HCT116 (cell line): ENCODE results near the gene SENP6. TPM values are rescaled to one million over a fixed set of nuclear protein-coding genes. Genes with fewer than 3 reads are reported as not detected.

Source experiments
- ATAC-seq: fragments of 200-7000 bp; cut with Tn5 transposase; 2 replicates; pipeline ENCODE4 v1.9.1; 2020; ENCODE audit warnings: mild to moderate bottlenecking, moderate library complexity
- BruUV-seq: library from RNA; stranded (reverse); fragments of 400-500 nt; replicated peaks from 2 replicates; lab custom pipeline; 2021; lab: Mats Ljungman, UMichigan
- CTCF ChIA-PET: fragments of 300-600 bp; sonication (Branson Sonifier 250); formaldehyde crosslinking; loops from one replicate; lab custom pipeline; 2021; ENCODE audit warnings: antibody characterized with exemption; lab: Charles Lee
- POLR2A ChIA-PET: fragments of 300-600, 350-600 bp; sonication (Branson Sonifier 250); formaldehyde crosslinking; loops from one replicate; lab custom pipeline; 2021; ENCODE audit warnings: antibody characterized with exemption; lab: Charles Lee
- RAD21 ChIA-PET, 2 experiments: fragments of 300-600 bp; sonication (Branson Sonifier 250); formaldehyde crosslinking; loops; one replicate each; lab custom pipeline; 2023; ENCODE audit warnings: low total read pairs in 2 of 2; ENCODE audit not compliant: uncharacterized antibody in 2 of 2, unreplicated experiment in 2 of 2, low non-redundant PET in 1 of 2; lab: Charles Lee
- DNase-seq: peaks from one replicate; pipeline ENCODE4 v3.0.0-alpha.2; 2010; ENCODE audit warnings: low read depth, low spot score
- H2AFZ ChIP-seq: fragments of 200-600 bp; shearing (Covaris generic), sonication (generic); 2 replicates; pipeline ENCODE4 v1.6.1; 2017; ENCODE audit warnings: low read depth, mixed run types, mixed read lengths, antibody characterized with exemption, low read length; ENCODE audit not compliant: poor library complexity, severe bottlenecking
- H3K27ac ChIP-seq: 2 replicates; pipeline ENCODE4 v1.5.1; 2012; ENCODE audit warnings: low read depth, low read length
- H3K27me3 ChIP-seq: fragments of 200-600 bp; sonication (generic); 2 replicates; pipeline ENCODE4 v1.6.1; 2016; ENCODE audit warnings: mixed run types, low read length, mixed read lengths; ENCODE audit not compliant: insufficient read depth
- H3K36me3 ChIP-seq, 2 experiments: fragments of 200-500 bp in 1 of 2; fragments of 200-600 bp in 1 of 2; sonication (Bioruptor generic) in 1 of 2; sonication (generic) in 1 of 2; 2 replicates each; pipeline versions ENCODE4 v1.5.1 to v1.6.1; 2014 to 2016; ENCODE audit warnings: low read length in 2 of 2, inconsistent platforms in 1 of 2, mixed read lengths in 1 of 2, mixed run types in 1 of 2; ENCODE audit not compliant: insufficient read depth in 2 of 2, control insufficient read depth in 1 of 2
- H3K4me1 ChIP-seq, 2 experiments: fragments of 200-600 bp in 1 of 2; sonication (generic) in 1 of 2; 2 replicates each; pipeline versions ENCODE4 v1.5.1 to v1.6.1; 2012 to 2017; ENCODE audit warnings: low read length in 2 of 2, inconsistent platforms in 1 of 2, mild to moderate bottlenecking in 1 of 2, mixed read lengths in 1 of 2, mixed run types in 1 of 2, moderate library complexity in 1 of 2; ENCODE audit not compliant: insufficient read depth in 2 of 2, control insufficient read depth in 1 of 2
- H3K4me2 ChIP-seq: fragments of 200-600 bp; sonication (generic); 2 replicates; pipeline ENCODE4 v1.6.1; 2017; ENCODE audit warnings: mixed run types, low read length, mixed read lengths
- H3K4me3 ChIP-seq, 2 experiments: fragments of 200-600 bp in 1 of 2; sonication (generic) in 1 of 2; replicated peaks in 1 of 2; 2 replicates each; pipeline ENCODE4 v1.5.1; 2011 to 2016; ENCODE audit warnings: low read length in 2 of 2, control low read depth in 1 of 2, low read depth in 1 of 2, mild to moderate bottlenecking in 1 of 2, mixed read lengths in 1 of 2, mixed run types in 1 of 2
- H3K79me2 ChIP-seq: fragments of 200-600 bp; sonication (generic); 2 replicates; pipeline ENCODE4 v1.6.1; 2017; ENCODE audit warnings: mild to moderate bottlenecking, mixed run types, low read length, moderate library complexity, mixed read lengths; ENCODE audit not compliant: insufficient read depth
- H3K9ac ChIP-seq: fragments of 200-600 bp; sonication (generic); 2 replicates; pipeline ENCODE4 v1.6.1; 2016; ENCODE audit warnings: low read length, mixed read lengths
- H3K9me2 ChIP-seq: fragments of 200-600 bp; sonication (generic), shearing (Covaris generic); 2 replicates; pipeline ENCODE4 v1.6.1; 2017; ENCODE audit warnings: mixed run types, mild to moderate bottlenecking, moderate library complexity; ENCODE audit not compliant: insufficient read depth
- H3K9me3 ChIP-seq, 2 experiments: fragments of 200-500 bp in 1 of 2; fragments of 200-600 bp in 1 of 2; sonication (Bioruptor generic) in 1 of 2; sonication (generic) in 1 of 2; 2 replicates each; pipeline ENCODE4 v1.6.1; 2014 to 2017; ENCODE audit warnings: low read length in 2 of 2, mixed read lengths in 2 of 2, inconsistent platforms in 1 of 2, low read depth in 1 of 2, mild to moderate bottlenecking in 1 of 2, mixed run types in 1 of 2, moderate library complexity in 1 of 2; ENCODE audit not compliant: control insufficient read depth in 1 of 2, insufficient read depth in 1 of 2
- H4K20me1 ChIP-seq: fragments of 200-600 bp; sonication (generic), shearing (Covaris generic); 2 replicates; pipeline ENCODE4 v1.6.1; 2017; ENCODE audit warnings: mixed run types, mild to moderate bottlenecking, moderate library complexity; ENCODE audit not compliant: insufficient read depth
- ATF3 ChIP-seq: IDR thresholded peaks from 2 replicates; pipeline ENCODE4 v1.6.1; 2012
- CBX3 ChIP-seq: IDR thresholded peaks from 2 replicates; pipeline ENCODE4 v1.6.1; 2012; ENCODE audit warnings: low read depth
- CTCF ChIP-seq, 3 experiments: fragments of 200-600 bp in 1 of 3; sonication (generic) in 1 of 3; IDR thresholded peaks in 2 of 3; conservative IDR thresholded peaks in 1 of 3; 2 replicates each; pipeline ENCODE4 v1.5.1; 2012 to 2017; ENCODE audit warnings: low read depth in 2 of 3, low read length in 2 of 3, antibody characterized with exemption in 1 of 3, borderline replicate concordance in 1 of 3, control low read depth in 1 of 3, mild to moderate bottlenecking in 1 of 3, mixed read lengths in 1 of 3, mixed run types in 1 of 3, moderate library complexity in 1 of 3; ENCODE audit not compliant: insufficient read depth in 1 of 3
- ELF1 ChIP-seq: IDR thresholded peaks from 2 replicates; pipeline ENCODE4 v1.6.1; 2012; ENCODE audit warnings: low read depth, borderline replicate concordance
- EZH2phosphoT487 ChIP-seq: fragments of 200-600 bp; IDR thresholded peaks from 2 replicates; pipeline ENCODE4 v1.6.1; 2018; ENCODE audit warnings: antibody characterized with exemption, borderline replicate concordance
- FOSL1 ChIP-seq: IDR thresholded peaks from 2 replicates; pipeline ENCODE4 v1.6.1; 2012; ENCODE audit warnings: low read depth
- JUND ChIP-seq: IDR thresholded peaks from 2 replicates; pipeline ENCODE4 v1.6.1; 2012
- MAX ChIP-seq: IDR thresholded peaks from 2 replicates; pipeline ENCODE4 v1.6.1; 2012
- POLR2A ChIP-seq: IDR thresholded peaks from 2 replicates; pipeline ENCODE4 v1.7.0; 2011; ENCODE audit warnings: borderline replicate concordance; ENCODE audit not compliant: insufficient read depth, insufficient read length; ENCODE audit errors: extremely low read depth
- POLR2AphosphoS5 ChIP-seq: IDR thresholded peaks from 2 replicates; pipeline ENCODE4 v1.6.1; 2011; ENCODE audit warnings: mild to moderate bottlenecking, low read depth, low read length, moderate library complexity
- REST ChIP-seq: IDR thresholded peaks from 2 replicates; pipeline ENCODE4 v1.6.1; 2012; ENCODE audit warnings: low read depth
- SIN3A ChIP-seq: IDR thresholded peaks from 2 replicates; pipeline ENCODE4 v1.6.1; 2012; ENCODE audit warnings: low read depth
- SRF ChIP-seq: IDR thresholded peaks from 2 replicates; pipeline ENCODE4 v1.6.1; 2012; ENCODE audit warnings: low read depth
- TCF7L2 ChIP-seq: IDR thresholded peaks from 2 replicates; pipeline ENCODE4 v1.7.0; 2011; ENCODE audit warnings: borderline replicate concordance, inconsistent platforms; ENCODE audit not compliant: insufficient read depth, insufficient read length; ENCODE audit errors: extremely low read depth
- YY1 ChIP-seq: IDR thresholded peaks from 2 replicates; pipeline ENCODE4 v1.6.1; 2011; ENCODE audit warnings: low read length, low read depth, moderate library complexity, mild to moderate bottlenecking; ENCODE audit not compliant: insufficient replicate concordance; ENCODE audit errors: extremely low read depth
- ZFX ChIP-seq: fragments of 450-650 bp; IDR thresholded peaks from 2 replicates; pipeline ENCODE4 v1.6.1; 2017
- intact Hi-C: fragments of 100-400 bp; cut with micrococcal nuclease; formaldehyde crosslinking; loops from 2 replicates; pipeline ENCODE4 v1.10.0; 2022
- total RNA-seq: library from RNA; stranded (reverse); gene quantifications from one replicate; pipeline ENCODE4 v1.2.1, GENCODE V29; 2021; ENCODE audit not compliant: unreplicated experiment

SENP6 gene
- total RNA-seq, 1 experiment from 2014 or later, result 78.1 TPM

GRCh38 chr6:75759207-75759606 is 157.5 kb downstream of the SENP6 start:
- no peak for ATAC-seq

More at GRCh38 chr6:75759207-75759606, 157.5 kb downstream of the SENP6 start:
- intact Hi-C loops, result no loop called here
- no peak for DNase-seq
- H2AFZ ChIP-seq, result no peak overlapping the region
- CTCF ChIA-PET, result no interaction called here
- H3K9me3 ChIP-seq, result no peaks in the 10 kb centered on the region
- no peaks in the 10 kb centered on the region; a peak in 1 of 4 replicates for H3K36me3 ChIP-seq
- RAD21 ChIA-PET, result no interaction called here
- H3K9me2 ChIP-seq, result no peaks in the 10 kb centered on the region
- no TSS peak for BruUV-seq
- peaks cover 89% of the 10 kb centered on the region for H3K79me2 ChIP-seq
- H3K27me3 ChIP-seq, result no peaks in the 10 kb centered on the region
- H4K20me1 ChIP-seq, result no peaks in the 10 kb centered on the region
- POLR2A ChIA-PET, result no interaction called here
- no peak overlapping the region for H3K4me2 ChIP-seq
- no peak overlapping the region for H3K9ac ChIP-seq
- no peak overlapping the region for H3K27ac ChIP-seq
- TF ChIP-seq CBX3 (no peak), ZFX (no peak), SIN3A (no peak), CTCF (IDR thresholded peaks at IDR 0.05 in 2 of 3, conservative IDR thresholded peaks at IDR 0.05 in 1 of 3; ENCODE audit: borderline replicate concordance in 1 of 3, insufficient read depth in 1 of 3, low read depth in 2 of 3, low read length in 2 of 3) (no peak), MAX (no peak), EZH2phosphoT487 (no peak), REST (no peak), POLR2AphosphoS5 (no peak), YY1 (no peak), ELF1 (no peak), POLR2A (no peak), SRF (no peak), JUND (no peak), FOSL1 (no peak), TCF7L2 (no peak), ATF3 (no peak)
- no peak overlapping the region for H3K4me3 ChIP-seq
- H3K4me1 ChIP-seq, result peaks cover 2 to 8% of the 10 kb centered on the region in 2 experiments; a peak in 3 of 4 replicates
